GM23338 (cell line): ENCODE measurements around the gene RFX3. TPM values are rescaled to one million over a fixed set of nuclear protein-coding genes. Genes with fewer than 3 reads are reported as not detected.

Source experiments
- ATAC-seq: fragments of 200-7000 bp; cut with Tn5 transposase; 3 replicates; pipeline ENCODE4 v1.9.1; 2020
- DNase-seq: peaks from one replicate; pipeline ENCODE4 v3.0.0-alpha.2; 2015; ENCODE audit warnings: low spot score
- H2AFZ ChIP-seq: fragments of 200-600 bp; sonication (generic); 2 replicates; pipeline ENCODE4 v1.8.0; 2016; ENCODE audit warnings: antibody characterized with exemption, mild to moderate bottlenecking, moderate library complexity
- H3F3A ChIP-seq: fragments of 200-600 bp; sonication (generic); replicated peaks from 2 replicates; pipeline ENCODE4 v1.8.0; 2017; ENCODE audit warnings: antibody characterized with exemption, mixed run types, low read depth
- H3K27ac ChIP-seq: fragments of 200-600 bp; sonication (generic); 2 replicates; pipeline ENCODE4 v1.6.1; 2016; ENCODE audit warnings: low read depth
- H3K27me3 ChIP-seq: fragments of 200-600 bp; sonication (generic); 2 replicates; pipeline ENCODE4 v1.8.0; 2016; ENCODE audit warnings: mild to moderate bottlenecking, mixed run types, moderate library complexity; ENCODE audit not compliant: insufficient read depth
- H3K36me3 ChIP-seq: fragments of 200-600 bp; sonication (generic); 2 replicates; pipeline ENCODE4 v1.8.0; 2016; ENCODE audit warnings: mild to moderate bottlenecking; ENCODE audit not compliant: insufficient read depth
- H3K4me1 ChIP-seq: fragments of 200-600 bp; sonication (generic); 2 replicates; pipeline ENCODE4 v1.8.0; 2016; ENCODE audit warnings: mild to moderate bottlenecking, moderate library complexity; ENCODE audit not compliant: insufficient read depth
- H3K4me2 ChIP-seq: fragments of 200-600 bp; sonication (generic); 2 replicates; pipeline ENCODE4 v1.7.1; 2017; ENCODE audit warnings: mixed run types
- H3K4me3 ChIP-seq: fragments of 200-600 bp; sonication (generic); 2 replicates; pipeline ENCODE4 v1.6.1; 2016; ENCODE audit warnings: mixed run types
- H3K79me2 ChIP-seq: fragments of 200-600 bp; sonication (generic); replicated peaks from 2 replicates; pipeline ENCODE4 v1.8.0; 2017; ENCODE audit warnings: mild to moderate bottlenecking; ENCODE audit not compliant: insufficient read depth
- H3K9me2 ChIP-seq: fragments of 200-600 bp; sonication (generic); 2 replicates; pipeline ENCODE4 v1.8.0; 2017; ENCODE audit not compliant: insufficient read depth
- H4K20me1 ChIP-seq: fragments of 200-600 bp; sonication (generic); replicated peaks from 2 replicates; pipeline ENCODE4 v1.8.0; 2017; ENCODE audit warnings: mild to moderate bottlenecking; ENCODE audit not compliant: insufficient read depth
- H3K27ac Mint-ChIP-seq: 2 replicates; pipeline ENCODE4 v1.8.0; 2020; ENCODE audit warnings: inconsistent platforms, mild to moderate bottlenecking, moderate library complexity, mixed read lengths
- H3K27me3 Mint-ChIP-seq: 3 replicates; pipeline ENCODE4 v1.8.0; 2022; ENCODE audit warnings: low read depth, mild to moderate bottlenecking, moderate library complexity, mixed read lengths, inconsistent platforms; ENCODE audit not compliant: insufficient read depth, poor library complexity
- H3K36me3 Mint-ChIP-seq: 3 replicates; pipeline ENCODE4 v1.8.0; 2021; ENCODE audit warnings: low read depth, mild to moderate bottlenecking, inconsistent platforms, moderate library complexity, mixed read lengths
- H3K4me1 Mint-ChIP-seq: 3 replicates; pipeline ENCODE4 v1.8.0; 2020; ENCODE audit warnings: mild to moderate bottlenecking, inconsistent platforms, mixed read lengths
- H3K4me3 Mint-ChIP-seq: 3 replicates; pipeline ENCODE4 v1.8.0; 2021; ENCODE audit warnings: moderate library complexity, mild to moderate bottlenecking, inconsistent platforms, mixed read lengths
- H3K9me3 Mint-ChIP-seq: 3 replicates; pipeline ENCODE4 v1.8.0; 2020; ENCODE audit warnings: moderate library complexity, mild to moderate bottlenecking, inconsistent platforms, mixed read lengths
- CREB1 ChIP-seq: fragments of 250-450 bp; sonication (Bioruptor Pico); IDR thresholded peaks from 2 replicates; pipeline ENCODE4 v1.5.0; 2020; ENCODE audit warnings: low read depth, mild to moderate bottlenecking, moderate library complexity
- EZH2 ChIP-seq: fragments of 200-600 bp; sonication (generic); IDR thresholded peaks from one replicate; pipeline ENCODE4 v1.8.0; 2017; ENCODE audit warnings: antibody characterized with exemption, mild to moderate bottlenecking, low read depth; ENCODE audit not compliant: unreplicated experiment
- POLR2AphosphoS5 ChIP-seq: IDR thresholded peaks from 2 replicates; pipeline ENCODE4 v1.6.1; 2016; ENCODE audit warnings: antibody characterized with exemption, low read depth
- STAT1 ChIP-seq: IDR thresholded peaks from one replicate; pipeline ENCODE4 v1.6.1; 2016; ENCODE audit warnings: antibody characterized with exemption; ENCODE audit not compliant: unreplicated experiment
- polyA plus RNA-seq: library from polyadenylated mRNA; unstranded; fragments of >200 nt; fragmentation: Nextera tagmentation; extraction: Ambion mirVana; gene quantifications from 2 replicates; pipeline ENCODE4 v1.2.1, GENCODE V29; 2016
- total RNA-seq: library from RNA; depleted of rRNA; stranded (reverse); fragments of >200 nt; shearing (Covaris generic); gene quantifications from 2 replicates; pipeline ENCODE4 v1.2.3, GENCODE V29; 2014

The RFX3 gene
- total and polyA plus RNA-seq, 2 experiments from 2014 or later: 9.8 to 22.1 TPM

DNA sequence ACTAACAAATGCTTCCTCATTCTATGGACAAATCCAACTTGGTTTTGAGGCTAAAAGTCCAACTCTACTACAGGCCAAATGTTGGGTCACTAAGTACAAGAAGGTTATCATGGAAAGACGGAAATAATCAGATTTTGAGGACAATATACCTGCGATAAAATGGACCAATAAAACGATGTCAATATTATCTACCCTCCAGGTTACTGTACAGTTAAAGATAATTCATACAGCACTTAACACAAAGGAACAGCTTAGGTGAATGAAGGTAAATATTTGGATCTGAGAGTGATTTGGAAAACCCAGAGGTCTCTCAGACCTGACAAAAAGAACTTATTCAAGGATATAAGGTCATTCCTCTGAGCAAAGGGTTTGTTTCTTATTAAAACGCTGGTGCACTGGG lies 352.4 kb downstream of the RFX3 start:
- Histone ChIP-seq H3K4me1 (peaks cover 11% of the 10 kb centered on the region; the same call in 1 of the 2 replicates), H3K4me2 (no peak overlapping the region), H3K79me2 (no peaks in the 10 kb centered on the region), H3K9me2 (no peaks in the 10 kb centered on the region), H3F3A (no peaks in the 10 kb centered on the region), H4K20me1 (no peaks in the 10 kb centered on the region), H3K36me3 (no peaks in the 10 kb centered on the region), H3K27me3 (no peaks in the 10 kb centered on the region), H3K4me3 (no peak overlapping the region), H3K27ac (no peak overlapping the region), H2AFZ (no peak overlapping the region)
- peaks cover 2% of the 10 kb centered on the region for H3K27me3 Mint-ChIP-seq
- no peaks in the 10 kb centered on the region for H3K9me3 Mint-ChIP-seq
- ATAC-seq: no peak
- no peak overlapping the region for H3K27ac Mint-ChIP-seq
- H3K36me3 Mint-ChIP-seq: no peaks in the 10 kb centered on the region
- DNase-seq: no peak
- H3K4me1 Mint-ChIP-seq: peaks cover 8% of the 10 kb centered on the region
- H3K4me3 Mint-ChIP-seq: no peak overlapping the region
- no peak for TF ChIP-seq POLR2AphosphoS5
- no peak for TF ChIP-seq EZH2

DNA sequence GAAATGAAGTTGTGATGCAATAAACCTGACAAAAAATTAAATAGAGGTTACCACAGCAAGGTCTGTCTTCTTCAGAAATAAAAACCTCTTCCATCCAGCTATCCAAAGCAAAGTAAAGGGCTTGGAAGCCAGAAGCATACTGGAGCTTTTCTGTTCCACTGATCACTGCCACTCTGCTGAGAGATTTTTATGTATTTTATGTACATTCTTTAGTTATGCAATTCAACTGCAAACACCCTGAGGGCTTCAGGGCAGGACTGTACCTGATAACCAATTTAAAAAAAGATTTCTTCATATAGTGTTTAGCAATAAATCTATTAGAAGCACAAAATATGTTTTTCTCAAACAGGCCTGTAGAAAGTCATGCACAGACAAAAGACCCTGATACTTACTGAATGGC lies 355.0 kb downstream of the RFX3 start:
- no peak overlapping the region for H3K4me3 ChIP-seq
- H3K4me1 Mint-ChIP-seq: peaks cover 6% of the 10 kb centered on the region; the same call in 2 of the 3 replicates
- no peak overlapping the region for H3K4me3 Mint-ChIP-seq
- no peak overlapping the region for H2AFZ ChIP-seq
- no peaks in the 10 kb centered on the region for H3K4me1 ChIP-seq
- no peaks in the 10 kb centered on the region for H4K20me1 ChIP-seq
- no peak overlapping the region for H3K27ac Mint-ChIP-seq
- no peaks in the 10 kb centered on the region for H3K36me3 ChIP-seq
- H3K9me2 ChIP-seq: no peaks in the 10 kb centered on the region
- ATAC-seq (no peak), DNase-seq (no peak)
- no peaks in the 10 kb centered on the region for H3K79me2 ChIP-seq
- no peak overlapping the region for H3K27ac ChIP-seq
- no peak overlapping the region for H3K4me2 ChIP-seq
- H3K27me3 ChIP-seq: no peaks in the 10 kb centered on the region
- TF ChIP-seq CREB1 (CRISPR knock-in tag) (no peak), STAT1 (no peak)
- no peaks in the 10 kb centered on the region for H3K36me3 Mint-ChIP-seq
- H3K27me3 Mint-ChIP-seq: peaks cover 2% of the 10 kb centered on the region
- no peaks in the 10 kb centered on the region for H3K9me3 Mint-ChIP-seq
- no peaks in the 10 kb centered on the region for H3F3A ChIP-seq
